GM21423 (cell line): ENCODE data around the gene HSF4.

ENCODE experiments used
- ATAC-seq: cut with Tn5 transposase; IDR thresholded peaks from one replicate; pipeline ENCODE4 v1.9.1; 2021; ENCODE audit warnings: mild to moderate bottlenecking, moderate library complexity; ENCODE audit not compliant: unreplicated experiment

The HSF4 gene

DNA sequence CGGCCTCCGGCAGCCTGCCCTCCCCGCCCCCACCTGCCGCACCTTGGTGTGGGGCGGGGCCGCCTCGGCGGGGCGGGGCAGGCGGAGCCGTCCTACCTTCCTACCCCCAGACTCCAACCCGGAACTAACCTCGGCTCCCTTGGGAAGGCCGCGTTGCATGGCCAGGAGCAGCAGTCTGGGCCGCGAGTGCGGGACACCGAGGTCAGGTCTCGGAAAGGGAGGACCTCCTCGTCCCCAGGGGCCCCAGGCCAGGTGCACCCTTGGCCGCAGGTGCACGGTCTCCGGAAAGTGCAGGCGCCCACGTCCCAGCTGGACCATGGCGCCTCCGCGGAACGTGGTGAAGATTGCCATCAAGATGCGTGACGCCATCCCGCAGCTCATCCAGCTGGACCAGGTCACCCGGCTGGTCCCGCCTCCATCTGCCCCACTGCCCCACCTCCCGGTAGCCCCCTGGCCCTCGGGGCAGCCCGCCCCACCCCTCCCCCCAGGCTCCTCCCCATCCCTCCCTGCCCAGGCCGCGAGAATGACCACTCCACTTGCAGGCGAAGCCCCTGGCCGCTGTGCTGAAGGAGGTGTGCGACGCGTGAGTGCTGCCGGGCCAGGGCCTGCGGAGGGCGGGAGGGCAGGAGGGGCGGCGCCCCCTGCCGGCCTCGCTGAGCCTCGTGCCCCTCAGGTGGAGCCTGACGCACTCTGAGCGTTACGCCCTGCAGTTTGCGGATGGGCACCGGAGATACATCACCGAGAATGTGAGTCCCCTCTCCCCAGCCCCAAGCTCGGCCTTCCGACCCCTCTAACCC lies 34.7 kb downstream of the HSF4 start, which contains the start of gene ELMO3:
ELMO3 (plus strand) TSS at position 121 of the 797 bp plus-strand sequence; CDS start at position 317, 196 bp downstream.
- ATAC-seq: no peak

DNA sequence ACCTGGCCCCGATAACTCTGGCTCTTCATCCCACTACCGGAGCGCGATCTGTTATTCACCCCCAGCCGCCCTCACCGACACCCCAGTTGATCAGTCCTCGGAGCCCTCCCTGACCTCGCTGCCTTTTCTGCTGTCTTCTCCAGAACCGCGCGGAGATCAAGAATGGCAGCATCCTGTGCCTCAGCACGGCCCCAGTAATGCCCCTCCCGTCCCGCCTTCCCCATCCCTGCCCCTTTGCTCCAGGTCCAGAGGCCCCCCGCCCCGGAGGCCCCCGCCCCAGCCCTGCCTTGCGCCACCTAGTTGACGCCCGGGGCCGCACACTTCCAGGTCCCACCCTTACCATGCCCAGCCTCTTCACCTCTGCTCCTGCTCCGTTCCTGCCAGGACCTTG lies 35.3 kb downstream of the HSF4 start:
- no peak for ATAC-seq

DNA sequence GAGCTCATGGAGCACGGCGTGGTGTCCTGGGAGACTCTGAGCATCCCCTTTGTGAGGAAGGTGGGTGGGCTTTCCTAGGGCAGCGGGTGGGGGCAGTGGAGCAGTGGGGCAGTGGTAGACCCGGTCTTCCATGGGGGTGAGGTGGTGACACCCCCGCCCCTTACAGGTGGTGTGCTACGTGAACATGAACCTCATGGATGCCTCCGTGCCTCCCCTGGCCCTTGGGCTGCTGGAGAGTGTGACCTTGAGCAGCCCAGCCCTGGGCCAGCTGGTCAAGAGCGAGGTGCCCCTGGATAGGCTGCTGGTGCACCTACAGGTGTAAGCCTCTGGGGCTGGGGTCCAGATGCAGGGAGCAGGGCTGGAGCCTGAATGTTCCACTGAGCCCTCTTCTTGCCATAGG lies 35.9 kb downstream of the HSF4 start:
- no peak for ATAC-seq

DNA sequence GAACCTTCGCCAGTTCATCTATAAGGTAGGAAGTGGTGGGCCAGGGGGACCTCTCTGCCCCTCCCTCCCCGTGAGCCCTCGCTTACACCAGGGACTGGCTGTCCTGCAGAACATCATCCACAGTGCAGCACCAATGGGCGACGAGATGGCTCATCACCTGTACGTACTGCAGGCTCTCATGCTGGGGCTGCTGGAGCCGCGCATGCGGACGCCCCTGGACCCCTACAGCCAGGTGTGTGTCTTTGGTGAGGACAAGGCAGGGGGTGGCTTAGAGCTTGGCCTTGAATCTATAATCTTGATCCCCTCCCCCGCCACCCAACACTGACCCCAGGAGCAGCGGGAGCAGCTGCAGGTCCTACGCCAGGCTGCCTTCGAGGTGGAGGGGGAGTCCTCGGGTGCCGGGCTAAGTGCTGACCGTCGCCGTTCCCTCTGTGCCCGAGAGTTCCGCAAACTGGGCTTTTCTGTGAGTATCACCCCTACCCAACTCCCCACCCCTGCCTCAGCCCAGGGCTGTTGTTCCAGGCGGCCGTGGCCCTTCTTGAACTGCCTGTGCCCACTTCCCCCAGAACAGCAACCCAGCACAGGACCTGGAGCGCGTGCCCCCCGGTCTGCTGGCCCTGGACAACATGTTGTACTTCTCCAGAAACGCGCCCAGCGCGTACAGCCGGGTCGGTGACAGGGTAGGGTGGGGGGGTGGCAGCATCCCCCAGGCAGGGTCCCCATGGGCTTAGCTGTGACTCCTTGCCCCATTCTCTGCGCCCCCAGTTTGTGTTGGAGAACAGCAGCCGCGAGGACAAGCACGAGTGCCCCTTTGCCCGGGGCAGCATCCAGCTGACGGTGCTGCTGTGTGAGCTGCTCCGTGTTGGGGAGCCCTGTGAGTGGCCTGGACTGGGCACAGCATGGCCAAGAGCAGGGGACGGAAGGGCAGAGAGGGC lies 37.1 kb downstream of the HSF4 start:
- ATAC-seq: no peak

DNA sequence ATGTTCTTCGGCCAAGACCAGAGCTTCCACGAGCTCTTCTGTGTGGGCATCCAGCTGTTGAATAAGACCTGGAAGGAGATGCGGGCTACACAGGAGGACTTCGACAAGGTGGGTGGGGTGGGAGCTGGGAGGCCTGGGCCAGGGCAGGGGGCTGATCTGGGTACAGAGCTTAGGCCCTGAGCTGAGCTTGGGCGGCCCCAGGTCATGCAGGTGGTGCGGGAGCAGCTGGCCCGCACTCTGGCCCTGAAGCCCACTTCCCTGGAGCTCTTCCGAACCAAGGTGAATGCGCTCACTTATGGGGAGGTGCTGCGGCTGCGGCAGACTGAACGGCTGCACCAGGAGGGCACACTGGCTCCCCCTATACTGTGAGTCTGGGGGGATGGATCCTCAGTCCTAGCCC lies 37.9 kb downstream of the HSF4 start:
- no peak for ATAC-seq

DNA sequence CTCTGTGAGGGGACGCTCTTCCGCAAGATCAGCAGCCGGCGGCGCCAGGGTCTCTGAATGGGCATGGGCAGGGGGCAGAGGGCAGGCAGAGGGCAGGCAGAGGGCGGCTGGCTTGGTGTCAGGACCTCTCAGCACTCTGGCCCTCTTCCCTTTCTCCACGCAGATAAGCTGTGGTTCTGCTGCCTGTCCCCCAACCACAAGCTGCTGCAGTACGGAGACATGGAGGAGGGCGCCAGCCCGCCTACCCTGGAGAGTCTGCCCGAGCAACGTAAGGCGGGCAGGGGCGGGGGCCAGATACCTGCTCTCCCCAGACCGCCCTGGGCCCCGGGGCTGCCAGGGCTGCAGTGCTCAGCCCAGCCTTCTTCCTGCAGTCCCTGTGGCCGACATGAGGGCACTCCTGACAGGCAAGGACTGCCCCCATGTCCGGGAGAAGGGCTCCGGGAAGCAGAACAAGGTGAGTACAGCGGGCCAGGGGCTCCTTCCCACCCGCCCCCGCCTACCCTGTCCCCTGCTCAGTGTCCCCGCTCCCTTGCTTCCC lies 38.5 kb downstream of the HSF4 start:
- no peak for ATAC-seq

DNA sequence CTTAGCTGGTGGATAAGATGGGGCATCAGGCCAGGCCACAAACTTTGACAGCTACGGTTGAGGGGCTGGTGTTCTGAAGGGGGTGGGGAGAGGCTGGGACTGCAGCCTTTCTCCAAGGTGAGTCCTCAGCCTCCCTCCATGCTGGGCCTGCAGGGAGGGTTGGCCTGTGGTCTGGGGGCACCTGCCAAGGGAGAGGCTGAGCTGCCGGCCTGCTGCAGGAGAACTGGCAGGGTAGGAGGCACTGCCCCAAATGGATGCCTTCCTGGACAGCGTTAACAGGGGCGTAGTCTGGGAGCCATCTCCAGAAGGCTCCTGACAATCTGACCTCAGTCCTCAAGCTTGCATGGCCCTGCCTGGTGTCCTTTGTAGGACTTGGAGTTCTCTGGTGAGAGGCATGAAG lies 39.5 kb downstream of the HSF4 start:
- no peak for ATAC-seq

DNA sequence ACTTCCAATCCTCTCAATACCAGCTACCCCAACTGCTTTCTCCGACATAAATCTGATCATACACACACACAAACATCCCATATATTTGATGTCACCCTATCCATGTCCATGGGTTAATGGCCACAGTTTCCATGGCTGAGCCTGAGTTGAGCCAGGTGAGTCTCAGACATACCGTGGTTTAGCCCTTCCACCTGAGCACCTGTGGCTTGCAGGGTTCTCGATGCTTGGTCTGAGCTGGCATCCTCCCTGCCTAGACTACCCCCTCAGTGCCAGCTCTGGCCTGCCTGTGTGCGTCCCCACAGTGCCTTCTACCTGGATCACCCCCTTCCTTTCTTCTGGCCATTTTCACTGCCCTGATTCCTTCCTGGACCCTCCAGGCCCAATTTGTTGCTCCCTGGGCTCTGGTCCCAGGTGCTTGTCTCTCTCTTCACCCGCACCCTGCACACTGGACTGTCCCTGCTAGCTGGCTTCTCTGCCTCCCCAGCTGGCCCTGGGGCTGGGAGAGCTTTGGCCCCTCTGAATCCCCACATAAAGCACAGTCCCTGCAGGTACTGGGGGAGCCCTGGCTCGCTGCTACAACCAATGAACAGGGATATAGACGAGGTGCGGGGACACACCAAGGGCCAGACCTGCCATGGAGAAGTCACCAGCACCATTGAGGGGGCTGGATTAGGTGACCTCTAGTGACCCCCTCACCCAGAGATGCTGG lies 41.7 kb downstream of the HSF4 start:
- ATAC-seq: no peak

DNA sequence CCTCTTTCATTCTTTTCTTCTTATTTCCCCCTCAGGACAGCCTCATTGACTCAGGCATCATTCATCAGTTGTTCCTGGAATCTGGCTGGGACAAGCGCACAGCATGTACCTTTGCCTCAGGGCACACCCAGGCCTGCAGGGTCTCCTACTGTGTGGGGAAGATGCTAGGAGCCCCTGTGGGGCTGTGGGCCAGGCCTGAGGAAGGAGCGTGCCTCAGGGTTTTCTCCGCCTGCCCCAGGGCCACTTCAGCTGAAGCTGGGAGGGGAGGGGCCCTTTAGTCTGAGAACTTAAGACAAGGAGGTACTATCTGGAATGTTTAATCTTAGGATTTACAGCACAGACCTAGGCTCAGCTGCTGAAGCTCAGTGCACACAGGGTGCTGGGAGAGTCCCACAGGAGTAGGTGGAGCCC lies 42.3 kb downstream of the HSF4 start:
- ATAC-seq: no peak

DNA sequence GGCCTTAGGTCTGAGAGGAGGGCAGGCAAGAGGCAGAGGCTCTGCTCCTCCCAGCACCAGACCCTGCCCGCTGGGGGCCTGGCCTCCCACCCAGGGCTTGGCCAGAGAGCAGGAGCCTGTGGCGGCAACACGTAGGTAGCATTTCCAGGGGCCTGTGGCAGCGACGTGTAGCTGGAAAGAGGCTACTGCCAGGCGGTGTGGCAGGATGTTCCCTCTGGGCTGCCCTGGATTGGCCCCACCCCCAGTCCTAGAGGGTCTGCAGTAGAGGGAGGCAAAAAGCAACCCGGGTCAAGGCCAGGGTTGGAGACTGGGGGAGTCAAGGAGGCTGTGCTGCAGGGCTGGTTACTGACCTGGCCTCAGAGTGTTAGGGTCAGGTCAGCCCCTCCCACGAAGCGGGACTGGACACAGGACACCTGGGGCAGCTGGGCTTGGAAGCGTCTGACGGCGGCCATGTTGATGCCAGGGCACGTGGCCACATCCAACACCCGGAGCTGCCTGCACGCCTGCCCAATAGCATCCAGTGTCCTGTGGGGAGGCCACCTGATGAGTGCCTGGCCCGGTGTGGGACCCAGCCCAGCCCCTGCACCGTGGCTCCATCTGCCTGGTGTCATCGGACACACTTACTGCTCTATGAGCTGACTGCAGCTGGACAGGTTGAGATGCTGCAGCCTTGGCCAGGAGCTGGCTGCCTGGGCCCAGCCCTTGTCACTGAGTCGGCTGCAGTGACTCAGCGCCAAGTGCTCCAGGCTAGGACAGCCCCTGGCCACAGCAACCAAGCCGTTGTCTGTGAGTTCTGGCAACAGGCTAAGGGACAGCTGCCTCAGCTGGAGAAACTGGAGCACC lies 42.9 kb downstream of the HSF4 start:
- ATAC-seq: no peak

DNA sequence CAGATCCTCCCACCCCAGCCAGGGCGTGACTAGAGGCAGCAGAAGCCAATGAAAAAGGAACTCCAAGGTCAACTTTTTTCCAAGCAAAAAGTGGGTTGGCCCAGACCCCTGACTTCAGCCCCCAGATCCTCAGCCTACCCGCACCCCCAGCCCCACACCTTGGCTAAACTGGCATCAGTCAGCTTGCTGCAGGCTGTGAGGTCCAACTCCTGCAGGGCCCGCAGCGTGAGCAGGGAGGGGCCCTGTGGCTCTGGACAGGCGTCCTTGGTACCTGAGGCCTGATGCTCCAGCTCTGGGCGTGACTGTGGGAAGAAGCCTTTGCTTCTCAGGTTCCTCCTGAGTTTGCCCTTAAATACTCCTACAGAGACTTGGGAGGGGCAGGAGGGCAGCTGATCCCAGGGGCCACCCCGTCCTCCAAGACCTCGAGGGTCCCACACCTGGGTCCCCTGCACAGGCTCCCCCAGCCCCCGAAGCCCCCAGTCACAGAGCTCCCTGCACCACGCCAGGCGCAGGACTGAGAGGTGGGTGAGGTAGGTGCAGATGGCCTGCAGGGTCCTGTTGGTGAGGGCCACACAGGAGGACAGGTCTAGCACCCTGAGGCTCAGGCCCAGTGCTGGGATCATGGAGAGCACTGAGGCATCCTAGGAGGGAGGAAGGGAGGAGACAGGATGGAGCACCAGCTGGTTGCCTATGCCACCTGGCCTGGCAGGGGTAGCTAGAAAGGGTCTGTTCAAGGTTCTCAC lies 43.8 kb downstream of the HSF4 start:
- ATAC-seq: no peak

DNA sequence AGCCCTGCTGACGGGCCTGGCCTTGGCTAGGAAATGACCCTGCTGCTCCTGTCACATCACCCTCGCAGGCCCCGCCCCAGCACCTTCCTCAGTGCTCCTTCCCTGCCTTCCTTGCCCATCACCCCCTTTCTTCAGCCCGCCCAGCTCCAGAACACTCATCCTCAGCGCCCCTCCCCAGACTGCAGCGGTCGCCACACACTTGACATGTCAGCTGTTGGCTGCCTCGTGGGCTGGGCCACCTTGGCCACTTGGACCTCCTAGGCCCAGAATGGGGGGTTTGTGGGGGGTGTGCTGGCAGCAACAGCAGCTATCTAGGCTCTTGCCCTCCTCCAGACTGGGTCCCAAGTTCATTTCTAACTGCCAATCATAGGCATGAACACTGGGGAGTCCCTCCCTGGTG lies 45.0 kb downstream of the HSF4 start:
- no peak for ATAC-seq

DNA sequence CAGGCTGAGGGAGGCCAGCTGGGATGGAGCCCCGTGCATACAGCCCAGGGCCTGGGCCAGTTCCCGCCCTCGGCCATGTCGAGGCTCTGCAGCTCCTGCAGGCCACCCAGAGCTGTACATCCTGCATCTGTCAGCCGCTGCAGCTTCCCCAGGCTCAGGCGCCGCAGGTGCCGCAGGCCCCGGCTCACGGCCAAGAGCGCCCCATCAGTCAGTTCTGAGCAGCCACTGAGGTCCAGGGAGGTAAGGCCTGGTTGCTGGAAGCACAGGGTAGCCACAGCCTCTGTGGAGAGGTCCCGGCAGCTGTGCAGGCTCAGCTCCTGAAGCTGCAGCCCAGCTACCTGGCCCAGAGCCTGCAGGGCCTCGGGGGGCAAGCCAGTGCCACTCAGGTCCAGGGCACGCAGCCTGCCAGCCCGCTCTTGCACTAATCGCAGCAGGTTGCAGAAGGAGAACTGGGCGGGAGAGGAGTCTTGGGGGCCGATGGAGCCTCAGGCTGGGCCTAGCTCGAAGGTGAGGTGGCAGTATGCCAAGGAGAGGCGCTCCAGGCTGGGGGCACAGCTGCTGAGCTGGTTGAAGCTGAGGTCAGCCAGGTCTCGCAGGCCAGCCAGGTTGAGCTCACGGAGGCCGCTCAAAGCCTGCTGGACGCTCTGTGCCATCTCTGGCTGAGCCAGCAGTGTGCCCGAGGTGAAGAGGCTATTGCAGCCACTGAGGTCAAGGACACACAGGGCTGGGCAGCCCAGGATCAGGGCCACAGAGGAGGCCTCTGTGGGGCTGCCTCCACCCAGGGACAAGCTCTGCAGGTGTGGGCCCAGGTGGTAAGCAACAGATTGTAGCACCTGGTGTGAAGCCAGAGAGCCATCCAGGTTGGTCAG lies 45.8 kb downstream of the HSF4 start:
- ATAC-seq: no peak

DNA sequence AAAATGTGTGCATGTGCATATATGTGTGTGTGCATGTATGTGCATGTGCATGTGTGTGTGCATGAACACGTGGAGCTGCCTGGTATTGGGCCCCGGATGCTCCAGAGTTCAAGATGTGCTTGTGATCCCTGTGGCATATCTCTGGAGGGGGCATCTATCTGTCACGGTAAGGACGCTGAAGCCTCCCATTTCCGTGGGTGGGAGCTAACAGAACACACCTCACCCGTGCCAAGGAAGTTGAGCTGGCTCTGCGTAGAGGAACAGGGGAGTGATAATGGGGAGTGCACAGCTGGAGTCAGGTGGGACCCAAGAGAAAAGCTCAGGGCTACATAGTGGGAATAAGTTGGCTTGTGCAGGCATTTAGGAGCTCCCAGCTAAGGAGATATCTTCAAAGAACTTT lies 47.1 kb downstream of the HSF4 start:
- ATAC-seq: no peak

DNA sequence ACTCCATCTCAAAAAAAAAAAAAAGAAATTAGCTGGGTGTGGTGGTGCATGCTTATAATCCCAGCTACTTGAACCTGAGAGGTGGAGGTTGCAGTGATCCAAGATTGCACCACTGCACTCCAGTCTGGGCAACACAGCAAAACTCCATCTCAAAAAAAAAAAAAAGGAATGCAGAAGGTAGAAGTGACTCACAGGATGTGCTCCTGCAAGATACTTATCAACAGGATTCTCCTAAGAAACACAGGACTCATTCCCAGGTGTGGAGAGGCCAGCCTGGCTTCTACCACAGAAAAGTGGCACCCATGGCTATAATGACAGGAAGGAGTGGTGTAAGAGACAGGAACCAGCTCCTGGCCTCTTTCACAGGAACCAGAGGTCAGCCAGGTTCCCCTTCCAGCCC lies 48.2 kb downstream of the HSF4 start:
- no peak for ATAC-seq

DNA sequence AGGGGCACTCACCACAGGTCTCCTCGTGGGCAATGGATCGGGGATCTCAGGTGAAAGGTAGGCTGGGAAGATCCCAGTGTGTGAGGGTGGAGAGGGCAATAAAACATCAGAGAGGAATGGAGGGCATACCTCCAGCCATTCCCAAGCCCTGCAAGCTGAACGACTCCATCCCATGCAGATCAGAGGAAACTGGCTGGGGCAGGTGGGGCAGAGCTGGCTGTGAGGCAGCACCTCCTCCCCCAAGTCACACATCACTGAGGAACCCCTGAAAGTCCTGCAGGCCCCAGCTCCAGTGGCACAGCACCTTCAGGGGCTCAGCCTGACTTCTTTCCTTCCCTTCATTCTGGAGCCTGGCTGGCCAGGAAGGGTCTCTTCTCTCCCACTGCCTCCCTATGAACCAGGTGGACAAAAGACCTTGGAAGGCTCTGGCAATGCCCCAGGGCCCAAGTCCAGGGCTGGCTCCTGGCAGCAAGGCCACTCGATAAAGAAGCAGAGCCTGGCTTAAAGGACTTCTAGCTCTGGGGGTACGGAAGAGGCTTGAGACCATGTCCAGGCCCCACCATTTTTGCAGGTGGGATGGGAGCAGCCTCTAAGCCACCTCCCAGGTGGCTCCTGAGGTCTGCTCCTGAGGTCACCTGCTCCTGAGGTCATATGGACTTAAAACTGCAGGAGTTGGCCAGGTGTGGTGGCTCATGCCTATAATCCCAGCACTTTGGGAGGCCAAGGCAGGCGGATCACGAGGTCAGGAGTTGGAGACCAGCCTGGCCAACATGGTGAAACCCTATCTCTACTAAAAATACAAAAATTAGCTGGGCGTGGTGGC lies 48.9 kb downstream of the HSF4 start:
- ATAC-seq: no peak

DNA sequence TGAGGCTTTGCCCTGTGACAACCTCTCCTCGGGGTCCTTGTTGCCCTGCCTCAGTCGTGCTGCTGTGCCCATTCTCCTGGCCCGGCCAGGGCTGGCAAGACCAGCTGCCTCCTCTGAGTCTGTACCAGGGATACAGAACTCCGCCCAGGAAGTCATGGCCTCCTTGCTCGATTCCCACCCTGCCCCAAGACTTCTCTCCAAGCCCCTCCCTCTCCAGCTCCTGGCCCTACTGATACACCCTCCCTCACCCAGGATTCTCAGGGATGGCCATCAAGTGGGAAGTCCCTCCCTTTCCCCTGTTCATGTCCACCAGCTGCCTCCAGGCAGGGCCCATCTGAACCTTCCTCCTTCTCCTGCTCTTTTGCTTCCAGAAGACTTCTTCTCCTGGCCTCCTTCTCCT lies 51.2 kb downstream of the HSF4 start:
- no peak for ATAC-seq
